Activated CD4-positive, alpha-beta memory T cell treated with anti-CD3 and anti-CD28 coated beads, Interleukin-2, amount 10 ng/mL, durations not matched to agents 7 days and 5 days (primary cell): ENCODE results near the gene IGF1. TPM values are rescaled to one million over a fixed set of nuclear protein-coding genes. Genes with fewer than 3 reads are reported as not detected.

Source experiments
- CTCF ChIA-PET: fragments of 350-600 bp; sonication (Branson Sonifier 250); formaldehyde crosslinking; loops from one replicate; lab custom pipeline; 2021; ENCODE audit warnings: antibody characterized with exemption, inconsistent platforms; lab: Charles Lee
- POLR2A ChIA-PET: fragments of 350-600 bp; sonication (Branson Sonifier 250); formaldehyde crosslinking; loops from one replicate; lab custom pipeline; 2021; ENCODE audit warnings: antibody characterized with exemption; lab: Charles Lee
- DNase-seq: peaks from one replicate; pipeline ENCODE4 v3.0.0-alpha.2; 2020
- H3K27ac Mint-ChIP-seq: one replicate; pipeline ENCODE4 v1.8.0; 2021; ENCODE audit warnings: mild to moderate bottlenecking, mixed read lengths
- H3K27me3 Mint-ChIP-seq: one replicate; pipeline ENCODE4 v1.8.0; 2021; ENCODE audit warnings: mixed read lengths
- H3K36me3 Mint-ChIP-seq: one replicate; pipeline ENCODE4 v1.8.0; 2021; ENCODE audit warnings: low read depth, mixed read lengths
- H3K4me1 Mint-ChIP-seq: one replicate; pipeline ENCODE4 v1.8.0; 2021; ENCODE audit warnings: mixed read lengths
- H3K4me3 Mint-ChIP-seq: one replicate; pipeline ENCODE4 v1.8.0; 2021; ENCODE audit warnings: mild to moderate bottlenecking, mixed read lengths
- H3K9me3 Mint-ChIP-seq: one replicate; pipeline ENCODE4 v1.8.0; 2021; ENCODE audit warnings: mixed read lengths
- total RNA-seq, 2 experiments: library from RNA; stranded (reverse); gene quantifications; one replicate each; pipeline ENCODE4 v1.2.3, GENCODE V29; 2021

The IGF1 gene
- total RNA-seq, 2 experiments from 2014 or later, result 0.48 to 0.86 TPM

- Mint-ChIP-seq H3K36me3 (no peaks in the 10 kb centered on the region), H3K4me1 (no peaks in the 10 kb centered on the region), H3K4me3 (no peak overlapping the region), H3K9me3 (no peaks in the 10 kb centered on the region), H3K27me3 (no peaks in the 10 kb centered on the region), H3K27ac (no peak overlapping the region)
- no peak for DNase-seq
- ChIA-PET POLR2A (no interaction called here), CTCF (no interaction called here)
Measured at GRCh38 chr12:102444707-102445106, 35.7 kb downstream of the IGF1 start.

- H3K27me3 Mint-ChIP-seq, result no peaks in the 10 kb centered on the region
- H3K36me3 Mint-ChIP-seq, result no peaks in the 10 kb centered on the region
- no peaks in the 10 kb centered on the region for H3K9me3 Mint-ChIP-seq
- ChIA-PET POLR2A (no interaction called here), CTCF (no interaction called here)
- no peaks in the 10 kb centered on the region for H3K4me1 Mint-ChIP-seq
- no peak for DNase-seq
- H3K27ac Mint-ChIP-seq, result no peak overlapping the region
- no peak overlapping the region for H3K4me3 Mint-ChIP-seq
Measured at GRCh38 chr12:102444093-102444492, 36.3 kb downstream of the IGF1 start.

DNA sequence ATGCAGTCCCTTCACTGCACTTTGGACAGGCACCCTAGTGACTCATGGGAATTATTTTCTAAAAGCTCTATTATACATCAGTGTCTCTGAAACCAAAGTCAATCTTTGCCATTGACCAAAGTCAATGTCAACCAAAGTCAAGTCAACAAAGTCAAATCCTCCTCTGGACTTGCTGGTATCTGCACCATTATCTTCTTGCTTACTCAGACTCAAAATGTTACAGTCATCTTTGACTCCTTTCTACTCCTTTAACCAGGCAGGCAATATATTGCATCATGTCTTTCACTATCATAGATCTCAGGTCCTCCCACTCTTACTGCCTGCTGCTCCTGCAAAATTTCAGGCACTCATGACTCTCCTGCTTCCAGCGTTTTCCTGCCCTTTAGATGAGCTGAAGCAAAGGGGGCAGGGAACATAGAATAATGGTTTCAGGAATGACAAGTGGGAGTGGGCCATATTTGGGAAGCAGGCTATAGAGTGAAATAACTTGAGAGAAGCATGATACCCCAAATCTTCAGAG, 39.2 kb downstream of the IGF1 start:
- H3K4me1 Mint-ChIP-seq, result no peaks in the 10 kb centered on the region

DNA sequence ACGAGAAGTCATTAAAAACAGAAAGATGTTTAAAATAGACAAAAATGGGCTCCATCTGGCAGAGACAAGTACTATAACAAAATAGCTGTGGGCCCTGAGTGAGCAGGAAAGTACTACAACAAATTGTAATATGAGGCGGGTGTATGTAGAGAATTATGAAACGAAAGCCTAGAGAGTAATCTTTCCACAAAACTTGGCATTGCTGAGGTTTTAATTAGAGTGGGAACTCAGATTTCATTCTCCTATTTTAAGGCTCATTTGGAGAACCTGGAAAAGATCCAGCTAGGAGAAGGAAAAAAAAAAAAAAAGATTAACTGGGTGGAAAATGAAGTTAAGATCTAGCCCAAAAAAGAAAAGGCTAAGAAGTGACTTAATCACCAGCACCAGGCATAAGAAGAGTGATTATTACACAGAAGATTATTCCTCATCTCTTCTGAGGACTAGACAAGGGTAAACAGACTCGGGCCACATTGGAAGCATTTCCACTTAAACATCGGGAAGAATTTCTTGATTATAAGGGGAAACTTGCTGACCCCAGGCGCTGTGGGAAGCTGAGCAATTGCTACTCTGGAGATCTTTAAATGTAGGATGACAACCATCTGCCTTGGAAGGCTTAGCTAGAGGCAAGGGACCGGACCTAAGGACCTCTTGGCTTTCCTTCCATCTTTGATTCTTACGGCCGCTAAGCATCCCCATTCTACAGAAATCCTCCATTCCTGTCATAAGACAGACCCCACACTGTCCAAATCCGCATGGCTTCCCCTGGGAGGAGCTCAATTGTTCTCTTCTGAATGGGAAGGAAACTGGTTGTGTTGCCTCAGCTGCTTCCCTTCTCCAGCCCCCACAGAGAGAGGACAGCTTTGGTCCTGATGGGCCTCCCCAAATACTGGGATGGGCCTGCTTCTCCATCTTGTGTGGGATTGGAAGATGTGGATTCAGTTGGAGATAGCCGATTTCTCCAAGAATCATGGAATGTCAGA, 40.6 kb downstream of the IGF1 start:
- no peak overlapping the region for H3K27ac Mint-ChIP-seq
- no peak overlapping the region for H3K4me3 Mint-ChIP-seq
- POLR2A ChIA-PET, result no interaction called here
- H3K36me3 Mint-ChIP-seq, result no peaks in the 10 kb centered on the region
- H3K27me3 Mint-ChIP-seq, result peaks cover 3% of the 10 kb centered on the region
- H3K4me1 Mint-ChIP-seq, result no peaks in the 10 kb centered on the region
- H3K9me3 Mint-ChIP-seq, result no peaks in the 10 kb centered on the region
- DNase-seq, result no peak
- CTCF ChIA-PET, result no interaction called here

More for the DNA sequence above, 39.2 kb downstream of the IGF1 start:
- no peaks in the 10 kb centered on the region for H3K36me3 Mint-ChIP-seq
- DNase-seq, result no peak
- ChIA-PET CTCF (no interaction called here), POLR2A (no interaction called here)
- H3K9me3 Mint-ChIP-seq, result no peaks in the 10 kb centered on the region
- H3K27ac Mint-ChIP-seq, result no peak overlapping the region
- no peak overlapping the region for H3K4me3 Mint-ChIP-seq
- peaks cover 3% of the 10 kb centered on the region for H3K27me3 Mint-ChIP-seq

GRCh38 chr12:102438827-102439210, 41.5 kb downstream of the IGF1 start:
- H3K4me3 Mint-ChIP-seq, result no peak overlapping the region
- peaks cover 3% of the 10 kb centered on the region for H3K27me3 Mint-ChIP-seq
- ChIA-PET CTCF (no interaction called here), POLR2A (no interaction called here)
- H3K36me3 Mint-ChIP-seq, result no peaks in the 10 kb centered on the region
- no peak for DNase-seq
- H3K27ac Mint-ChIP-seq, result no peak overlapping the region
- H3K9me3 Mint-ChIP-seq, result no peaks in the 10 kb centered on the region
- no peaks in the 10 kb centered on the region for H3K4me1 Mint-ChIP-seq

- Mint-ChIP-seq H3K27ac (no peak overlapping the region), H3K4me3 (no peak overlapping the region), H3K36me3 (no peaks in the 10 kb centered on the region), H3K9me3 (no peaks in the 10 kb centered on the region), H3K4me1 (no peaks in the 10 kb centered on the region), H3K27me3 (peaks cover 3% of the 10 kb centered on the region)
- CTCF ChIA-PET, result no interaction called here
- POLR2A ChIA-PET, result interaction anchor here (0.6 kb wide), 1 partner anchor 348 kb away, joined by 3 read pairs; no protein-coding TSS in a partner anchor
- no peak for DNase-seq
Measured at GRCh38 chr12:102438047-102438826, 42.1 kb downstream of the IGF1 start.

- POLR2A ChIA-PET, result interaction anchor here (0.6 kb wide), 1 partner anchor 348 kb away, joined by 3 read pairs; no protein-coding TSS in a partner anchor
- no peak for DNase-seq
- CTCF ChIA-PET, result interaction anchor here (1.4 kb wide), 1 partner anchor 47 kb away, joined by 4 read pairs; no protein-coding TSS in a partner anchor
- Mint-ChIP-seq H3K9me3 (no peaks in the 10 kb centered on the region), H3K27me3 (peaks cover 3% of the 10 kb centered on the region), H3K27ac (no peak overlapping the region), H3K4me1 (no peaks in the 10 kb centered on the region), H3K36me3 (no peaks in the 10 kb centered on the region), H3K4me3 (no peak overlapping the region)
Measured at GRCh38 chr12:102437511-102437910, 42.9 kb downstream of the IGF1 start.

- Mint-ChIP-seq H3K9me3 (no peaks in the 10 kb centered on the region), H3K4me3 (no peak overlapping the region), H3K4me1 (no peaks in the 10 kb centered on the region), H3K27me3 (peaks cover 3% of the 10 kb centered on the region), H3K27ac (no peak overlapping the region), H3K36me3 (no peaks in the 10 kb centered on the region)
- DNase-seq, result no peak
- ChIA-PET CTCF (interaction anchor here (1.4 kb wide), 1 partner anchor 48 kb away, joined by 4 read pairs; no protein-coding TSS in a partner anchor), POLR2A (no interaction called here)
Measured at GRCh38 chr12:102436867-102437266, 43.5 kb downstream of the IGF1 start.

- H3K4me3 Mint-ChIP-seq, result no peak overlapping the region
- H3K9me3 Mint-ChIP-seq, result no peaks in the 10 kb centered on the region
- no peak overlapping the region for H3K27ac Mint-ChIP-seq
- no peak for DNase-seq
- ChIA-PET POLR2A (no interaction called here), CTCF (interaction anchor here (1.4 kb wide), 1 partner anchor 49 kb away, joined by 4 read pairs; no protein-coding TSS in a partner anchor)
- H3K4me1 Mint-ChIP-seq, result no peaks in the 10 kb centered on the region
- peaks cover 3% of the 10 kb centered on the region for H3K27me3 Mint-ChIP-seq
- no peaks in the 10 kb centered on the region for H3K36me3 Mint-ChIP-seq
Measured at GRCh38 chr12:102435827-102436436, 44.4 kb downstream of the IGF1 start.

- DNase-seq, result no peak
- no peaks in the 10 kb centered on the region for H3K36me3 Mint-ChIP-seq
- no peak overlapping the region for H3K27ac Mint-ChIP-seq
- H3K9me3 Mint-ChIP-seq, result no peaks in the 10 kb centered on the region
- no peaks in the 10 kb centered on the region for H3K27me3 Mint-ChIP-seq
- no peaks in the 10 kb centered on the region for H3K4me1 Mint-ChIP-seq
- no peak overlapping the region for H3K4me3 Mint-ChIP-seq
- ChIA-PET POLR2A (no interaction called here), CTCF (no interaction called here)
Measured at GRCh38 chr12:102433304-102433703, 47.1 kb downstream of the IGF1 start.

DNA sequence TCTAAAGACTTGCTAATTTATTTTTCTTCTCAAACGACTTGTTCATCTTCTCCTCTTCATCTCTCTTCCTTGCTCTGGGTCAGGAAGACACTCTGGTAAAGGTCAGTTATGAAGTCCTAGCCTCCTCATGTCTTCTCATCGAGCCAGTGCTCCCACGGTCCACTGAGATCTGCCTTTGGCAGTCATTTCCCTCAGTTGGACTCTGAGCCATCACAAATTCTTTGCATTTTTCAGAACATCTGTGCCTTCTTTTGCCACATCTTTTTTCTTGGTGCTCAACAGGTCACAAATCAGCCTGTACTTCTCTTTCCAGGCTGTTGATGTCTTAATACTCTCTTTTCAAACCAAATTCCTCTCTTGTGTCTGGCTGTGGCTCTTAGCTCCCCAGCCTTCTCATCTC, 49.7 kb downstream of the IGF1 start:
- Mint-ChIP-seq H3K4me1 (no peaks in the 10 kb centered on the region), H3K27me3 (no peaks in the 10 kb centered on the region), H3K9me3 (no peaks in the 10 kb centered on the region), H3K4me3 (no peak overlapping the region), H3K36me3 (no peaks in the 10 kb centered on the region), H3K27ac (no peak overlapping the region)
- ChIA-PET CTCF (no interaction called here), POLR2A (no interaction called here)
- no peak for DNase-seq

GRCh38 chr12:102429211-102430154, 50.9 kb downstream of the IGF1 start:
- ChIA-PET CTCF (no interaction called here), POLR2A (no interaction called here)
- no peaks in the 10 kb centered on the region for H3K9me3 Mint-ChIP-seq

More at GRCh38 chr12:102429211-102430154, 50.9 kb downstream of the IGF1 start:
- no peak for DNase-seq
- Mint-ChIP-seq H3K36me3 (no peaks in the 10 kb centered on the region), H3K27ac (no peak overlapping the region), H3K4me1 (no peaks in the 10 kb centered on the region), H3K4me3 (no peak overlapping the region), H3K27me3 (no peaks in the 10 kb centered on the region)
